Activated CD8-positive, alpha-beta memory T cell treated with anti-CD3 and anti-CD28 coated beads, Interleukin-2, amount 50 U/mL, for 1 hour (primary cell): ENCODE data around the gene RASD2.

ENCODE experiments used
- DNase-seq: peaks from one replicate; pipeline ENCODE4 v3.0.0-alpha.2; 2020; ENCODE audit errors: extremely low read depth

The RASD2 gene

GRCh38 chr22:35582861-35583670 is 42.4 kb downstream of the RASD2 start:
- no peak for DNase-seq

DNA sequence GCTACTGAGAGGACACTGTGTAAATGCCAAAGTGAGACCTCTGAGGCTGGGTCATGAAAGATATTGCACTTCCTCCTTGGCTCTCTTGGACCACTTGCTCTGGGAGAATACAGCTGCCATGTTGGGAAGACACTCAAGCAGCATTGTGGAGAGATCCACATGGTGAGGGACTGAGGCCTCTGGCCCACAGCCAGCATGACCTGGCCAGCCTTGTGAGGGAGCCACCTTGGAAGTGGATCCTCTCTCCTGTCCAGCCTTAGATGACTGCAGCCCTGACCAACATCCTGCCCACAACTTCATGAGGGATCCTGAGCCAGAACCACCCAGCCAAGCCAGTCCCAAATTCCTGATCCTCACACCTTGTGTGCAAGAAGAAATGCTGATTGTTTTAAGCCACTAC is 46.1 kb downstream of the RASD2 start:
- DNase-seq, result no peak

- DNase-seq, result no peak
Observed at GRCh38 chr22:35587447-35587870, 46.8 kb downstream of the RASD2 start.

GRCh38 chr22:35587896-35588295 is 47.3 kb downstream of the RASD2 start:
- DNase-seq, result no peak

- no peak for DNase-seq
Observed at GRCh38 chr22:35589071-35589755, 48.6 kb downstream of the RASD2 start.

- no peak for DNase-seq
Observed at GRCh38 chr22:35589756-35590093, 49.1 kb downstream of the RASD2 start.

DNA sequence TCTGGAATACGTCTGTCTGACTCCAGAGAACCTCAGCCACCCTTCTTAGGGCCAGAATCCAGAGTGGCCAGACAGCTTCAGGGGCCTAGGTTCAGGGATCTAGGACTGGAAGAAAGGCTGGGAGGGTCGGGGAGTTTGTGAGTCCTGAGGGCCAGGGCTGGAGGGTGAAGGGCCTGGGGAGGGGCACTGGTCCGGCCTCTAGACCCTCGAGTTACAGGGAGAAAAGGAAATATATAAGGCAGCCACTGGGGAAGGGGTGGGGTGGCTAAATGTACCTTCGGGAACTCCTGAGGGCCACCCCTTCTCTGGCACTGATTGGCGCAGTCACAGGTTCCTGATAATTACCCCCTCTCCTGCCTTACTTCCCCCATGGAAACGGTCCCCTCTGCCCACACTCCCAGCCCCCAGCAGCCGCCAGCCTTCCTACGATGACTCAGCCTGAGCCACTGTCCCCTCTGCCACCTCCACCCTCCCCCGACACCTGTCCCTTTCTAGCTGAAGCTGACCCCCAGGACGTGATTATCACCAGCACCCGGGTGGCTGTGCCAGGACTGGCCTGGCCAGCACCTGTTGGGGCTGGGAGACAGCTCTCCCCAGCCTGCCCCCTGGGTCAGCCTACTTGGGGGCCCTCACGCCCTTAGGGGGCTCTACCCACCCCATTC is 50.1 kb downstream of the RASD2 start:
- no peak for DNase-seq

DNA sequence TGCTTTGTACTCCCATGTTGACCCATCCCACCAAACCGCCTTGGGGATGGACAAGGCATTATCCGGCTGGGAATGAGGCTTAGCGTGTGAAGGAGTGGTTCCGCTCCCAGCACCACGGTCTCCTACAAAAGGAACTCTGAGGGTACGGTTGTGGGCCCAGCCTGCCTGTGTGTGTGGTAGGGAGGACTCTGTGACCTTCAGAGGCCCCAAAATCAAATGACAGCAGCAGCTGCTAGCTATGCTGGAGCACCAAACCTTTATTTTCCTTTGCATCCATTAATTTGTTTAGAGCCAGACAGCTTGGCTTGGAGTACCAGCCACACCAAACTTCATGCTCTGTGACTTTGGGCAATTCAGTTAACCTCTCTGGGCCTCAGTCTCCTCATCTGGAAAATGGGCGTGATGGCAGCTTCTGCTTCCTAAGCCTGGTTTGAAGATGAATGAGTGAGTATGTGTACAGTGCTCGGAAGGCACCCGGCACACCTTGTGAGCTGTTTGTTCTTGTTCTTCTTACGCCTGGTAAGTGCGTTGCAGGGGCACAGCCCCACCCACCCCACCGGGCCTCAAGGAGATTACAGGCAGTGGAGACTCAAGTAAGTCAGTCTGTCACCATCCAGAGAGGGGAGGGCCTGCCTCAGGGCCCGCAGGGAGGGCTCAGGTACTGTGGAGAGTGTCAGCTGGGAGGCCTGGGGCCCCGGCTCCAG is 51.2 kb downstream of the RASD2 start:
- no peak for DNase-seq

GRCh38 chr22:35592418-35592967 is 51.9 kb downstream of the RASD2 start:
- no peak for DNase-seq

- no peak for DNase-seq
Observed at GRCh38 chr22:35593071-35593890, 52.6 kb downstream of the RASD2 start.

DNA sequence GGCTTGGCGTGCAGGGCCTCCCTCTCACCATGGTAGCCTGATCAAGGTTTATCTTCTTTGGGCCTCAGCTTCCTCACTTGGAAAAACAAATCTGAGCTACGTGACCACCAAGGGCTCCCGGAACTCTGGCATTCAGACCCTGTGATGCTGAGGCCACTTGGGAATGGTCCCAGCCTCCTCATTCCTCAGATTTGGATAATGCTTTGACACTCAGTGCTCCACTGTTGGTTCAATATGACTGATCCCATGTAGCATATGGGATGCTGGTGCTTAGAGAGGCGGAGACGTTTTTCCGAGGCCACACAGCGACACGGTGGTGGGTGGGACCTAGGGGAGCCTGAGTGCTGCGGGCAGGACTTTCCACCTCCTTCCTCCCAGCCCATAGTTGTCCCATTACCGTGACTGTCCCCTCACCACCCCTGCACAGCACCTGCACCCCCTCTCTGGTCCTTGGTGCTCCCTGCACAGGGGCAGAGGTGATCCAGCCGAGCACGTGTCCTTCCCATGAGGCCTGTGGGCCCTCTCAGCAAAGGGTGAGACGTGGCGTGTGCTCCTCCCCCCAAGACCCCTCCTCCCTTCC is 53.4 kb downstream of the RASD2 start:
- DNase-seq, result no peak

DNA sequence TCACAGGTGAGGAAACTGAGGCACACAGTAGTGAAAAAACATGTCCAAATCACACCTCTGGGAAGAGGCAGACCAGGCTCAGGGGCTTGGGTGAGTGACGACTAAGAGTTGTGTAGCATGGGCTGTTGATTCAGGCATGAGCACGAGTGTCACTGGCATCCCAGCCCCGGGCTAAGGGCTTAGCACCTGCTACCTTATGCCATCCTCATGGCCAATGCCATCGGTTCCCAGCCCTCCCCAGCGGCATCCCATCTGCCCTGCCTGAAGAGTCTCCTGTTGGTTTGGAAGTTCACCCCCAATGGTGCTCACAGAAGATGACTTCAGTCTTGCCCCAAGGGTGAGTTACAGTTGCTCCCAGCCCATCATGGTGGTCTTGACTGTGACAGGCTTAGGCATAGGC is 54.1 kb downstream of the RASD2 start:
- DNase-seq, result no peak

DNA sequence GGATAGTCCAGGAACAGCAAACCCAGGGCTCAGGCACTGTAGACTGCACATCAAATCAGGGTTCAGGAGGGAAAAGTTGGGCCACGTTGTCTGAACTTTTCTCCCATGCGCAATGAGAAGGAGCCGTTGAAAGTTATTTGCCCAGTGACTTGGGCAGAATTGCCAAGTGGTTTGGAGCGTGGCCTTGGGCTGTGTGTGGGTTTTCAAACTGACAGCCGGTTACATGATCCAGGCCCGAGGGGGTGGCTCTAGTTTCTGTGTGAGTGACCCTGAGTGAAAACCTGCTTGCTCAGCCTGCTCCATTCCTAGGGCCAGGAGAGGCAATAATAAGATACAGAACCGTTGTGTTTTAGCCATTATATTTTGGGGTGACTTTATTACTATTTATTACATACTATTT is 56.2 kb downstream of the RASD2 start:
- DNase-seq, result no peak

GRCh38 chr22:35597692-35598395 is 57.2 kb downstream of the RASD2 start:
- DNase-seq, result no peak

DNA sequence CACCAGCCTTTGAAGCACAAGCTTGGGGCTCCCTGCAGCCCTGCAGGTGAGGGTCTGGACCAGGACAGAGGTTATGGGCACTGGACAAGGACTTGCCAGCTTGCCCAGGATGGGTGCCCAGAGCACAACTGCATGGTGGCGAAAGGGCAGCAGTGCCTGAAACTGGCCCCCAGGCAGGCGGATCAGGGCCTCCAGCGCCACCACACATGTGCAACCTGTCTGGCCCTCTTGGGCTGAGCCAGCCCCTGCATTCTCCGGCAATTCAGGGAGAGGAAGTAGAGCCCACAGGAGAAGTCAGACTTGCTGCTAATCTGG is 57.7 kb downstream of the RASD2 start:
- DNase-seq, result no peak

GRCh38 chr22:35599364-35599763 is 58.7 kb downstream of the RASD2 start:
- no peak for DNase-seq

DNA sequence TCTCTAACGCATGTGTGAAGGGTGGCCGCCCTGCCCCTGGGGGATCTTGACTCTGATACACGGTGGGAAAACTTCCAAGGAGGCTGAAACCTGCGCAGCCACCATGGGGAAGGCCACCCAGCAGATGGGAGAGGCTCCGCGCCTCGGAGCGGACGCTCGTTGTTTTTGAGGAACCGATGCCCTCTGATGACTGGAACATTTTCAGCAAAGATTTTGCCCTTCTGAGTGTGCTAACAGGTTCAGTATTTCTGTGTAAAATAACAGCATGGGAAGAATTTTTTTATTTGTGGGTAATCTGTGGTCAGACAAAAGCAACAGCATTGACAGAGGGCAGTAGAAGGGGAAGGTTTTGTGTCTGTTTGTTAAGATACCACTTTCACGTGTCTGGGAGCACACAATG is 59.8 kb downstream of the RASD2 start:
- no peak for DNase-seq

- DNase-seq, result no peak
Observed at GRCh38 chr22:35601013-35601580, 60.5 kb downstream of the RASD2 start.

GRCh38 chr22:35601743-35602615 is 61.3 kb downstream of the RASD2 start:
- no peak for DNase-seq
